22Rv1 (cell line): ENCODE results near the gene ATF6.

Experiments
- ZFX ChIP-seq: fragments of 450-650 bp; IDR thresholded peaks from 2 replicates; pipeline ENCODE4 v1.6.1; 2017; ENCODE audit warnings: antibody characterized with exemption, borderline replicate concordance
- TF ChIP-seq, protein P1 (sequence below): fragments of 450-650 bp; IDR thresholded peaks from 2 replicates; pipeline ENCODE4 v1.5.1; 2017; ENCODE audit warnings: mild to moderate bottlenecking

DNA sequence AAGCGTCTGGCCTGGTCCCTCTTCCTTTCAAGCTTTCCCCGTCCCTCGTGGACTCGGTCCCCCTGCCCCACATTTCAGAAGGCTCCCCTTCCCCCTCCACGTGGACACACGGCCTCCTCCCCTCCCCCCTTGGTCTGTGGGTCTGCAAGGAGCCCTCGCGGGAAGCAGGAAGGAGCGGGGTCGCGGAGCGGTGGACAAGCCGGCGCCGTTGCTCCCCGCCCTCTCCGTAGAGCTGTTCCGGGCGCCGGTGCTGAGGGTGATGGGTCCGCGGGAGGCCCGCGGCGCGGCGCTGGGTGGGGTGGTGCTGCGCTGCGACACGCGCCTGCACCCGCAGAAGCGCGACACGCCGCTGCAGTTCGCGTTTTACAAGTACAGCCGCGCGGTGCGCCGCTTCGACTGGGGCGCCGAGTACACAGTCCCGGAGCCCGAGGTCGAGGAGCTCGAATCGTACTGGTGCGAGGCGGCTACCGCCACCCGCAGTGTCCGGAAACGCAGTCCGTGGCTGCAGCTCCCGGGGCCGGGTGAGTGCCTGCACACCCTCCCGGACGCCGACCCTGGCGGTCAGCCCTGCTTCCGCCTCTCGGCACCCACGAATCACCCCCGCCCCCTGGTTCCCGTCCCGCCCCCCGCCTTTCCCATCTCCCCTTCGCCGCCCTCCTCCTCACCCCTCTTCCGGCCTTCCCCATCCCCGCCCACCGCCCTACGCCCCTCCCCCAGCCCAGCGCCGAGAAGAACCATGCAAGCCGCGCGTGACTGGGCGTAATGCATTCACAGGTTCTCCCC lies 39.5 kb upstream of the ATF6 start:
- TF ChIP-seq, protein P1, sequence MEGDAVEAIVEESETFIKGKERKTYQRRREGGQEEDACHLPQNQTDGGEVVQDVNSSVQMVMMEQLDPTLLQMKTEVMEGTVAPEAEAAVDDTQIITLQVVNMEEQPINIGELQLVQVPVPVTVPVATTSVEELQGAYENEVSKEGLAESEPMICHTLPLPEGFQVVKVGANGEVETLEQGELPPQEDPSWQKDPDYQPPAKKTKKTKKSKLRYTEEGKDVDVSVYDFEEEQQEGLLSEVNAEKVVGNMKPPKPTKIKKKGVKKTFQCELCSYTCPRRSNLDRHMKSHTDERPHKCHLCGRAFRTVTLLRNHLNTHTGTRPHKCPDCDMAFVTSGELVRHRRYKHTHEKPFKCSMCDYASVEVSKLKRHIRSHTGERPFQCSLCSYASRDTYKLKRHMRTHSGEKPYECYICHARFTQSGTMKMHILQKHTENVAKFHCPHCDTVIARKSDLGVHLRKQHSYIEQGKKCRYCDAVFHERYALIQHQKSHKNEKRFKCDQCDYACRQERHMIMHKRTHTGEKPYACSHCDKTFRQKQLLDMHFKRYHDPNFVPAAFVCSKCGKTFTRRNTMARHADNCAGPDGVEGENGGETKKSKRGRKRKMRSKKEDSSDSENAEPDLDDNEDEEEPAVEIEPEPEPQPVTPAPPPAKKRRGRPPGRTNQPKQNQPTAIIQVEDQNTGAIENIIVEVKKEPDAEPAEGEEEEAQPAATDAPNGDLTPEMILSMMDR: no peak
- TF ChIP-seq ZFX: no peak
